ENCODE data around the gene SPATA9. TPM values are rescaled to one million over a fixed set of nuclear protein-coding genes. Genes with fewer than 3 reads are reported as not detected.

SPATA9 gene
- total and polyA plus RNA-seq, 9 of the 15 experiments (the other 6 are each of a cell fraction or from before 2014, with no cell fraction given), result 0.16 to 5.5 (median 0.39) TPM; not detected in 3

- TF ChIP-seq USF1 (CRISPR knock-in tag; IDR thresholded peaks at IDR 0.05) (no peak), ZNF224 (CRISPR knock-in tag; IDR thresholded peaks at IDR 0.05) (no peak), CBFA2T3 (IDR thresholded peaks at IDR 0.05) (no peak), HNRNPK (IDR thresholded peaks at IDR 0.05; ENCODE audit: low read depth, low read length, poor library complexity, severe bottlenecking) (no peak), CGGBP1 (CRISPR knock-in tag; IDR thresholded peaks at IDR 0.05) (no peak), PYGO2 (tag; IDR thresholded peaks at IDR 0.05) (0 out of 2 replicates have a peak, but pooled peaks have one; percentile 9), ZSCAN29 (IDR thresholded peaks at IDR 0.05) (no peak), ESRRB (CRISPR knock-in tag; IDR thresholded peaks at IDR 0.05; ENCODE audit: borderline replicate concordance) (no peak), ARID4B (CRISPR knock-in tag; IDR thresholded peaks at IDR 0.05) (no peak), CREB3 (tag; conservative IDR thresholded peaks at IDR 0.05; ENCODE audit: low read depth) (0 out of 2 replicates have a peak, but pooled peaks have one; percentile 27), ZHX1 (conservative IDR thresholded peaks at IDR 0.05; ENCODE audit: low read length) (no peak), XRCC4 (IDR thresholded peaks at IDR 0.05; ENCODE audit: extremely low read depth, insufficient read depth, insufficient read length) (no peak), BMI1 (IDR thresholded peaks at IDR 0.05; ENCODE audit: low read length) (no peak), HIVEP1 (CRISPR knock-in tag; IDR thresholded peaks at IDR 0.05) (no peak), CTCF (IDR thresholded peaks at IDR 0.05 in 2 of 3, conservative IDR thresholded peaks at IDR 0.05 in 1 of 3; ENCODE audit: insufficient read depth in 2 of 3, low read depth in 1 of 3, low read length in 3 of 3) (no peak)
Observed at GRCh38 chr5:95726811-95727763, 44.3 kb upstream of the SPATA9 start (continued).
